Stimulated activated CD8-positive, alpha-beta memory T cell treated with anti-CD3 and anti-CD28 coated beads, Interleukin-4, amount 100 ng/mL, for 48 hours (primary cell): ENCODE results near the gene OR5M3.

ENCODE experiments used
- DNase-seq: peaks from one replicate; pipeline ENCODE4 v3.0.0-alpha.2; 2020

The OR5M3 gene

DNA sequence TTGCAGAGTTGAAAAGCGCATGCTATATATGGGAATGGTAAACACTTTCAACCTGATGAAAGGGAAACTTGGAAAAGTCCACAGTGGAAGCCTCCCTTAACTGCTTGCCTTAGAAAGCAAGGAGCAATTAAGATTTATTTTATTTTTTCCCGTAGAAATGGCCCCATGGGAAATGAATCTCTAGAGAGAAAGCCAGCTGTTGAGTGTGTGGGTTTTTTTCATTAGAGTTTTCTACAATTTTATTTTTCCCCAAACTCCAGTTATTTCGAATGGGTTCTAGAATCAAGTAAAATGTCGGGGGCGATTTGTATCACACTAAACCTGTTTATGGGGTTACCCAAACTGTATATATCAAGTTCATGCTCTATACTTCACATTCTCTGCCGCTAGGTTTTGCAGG, at the start of gene OR5M3:
Gene OR5M3, minus strand, starts transcription at position 101 of the 400 bp plus-strand sequence. CDS start 2,855 bp downstream, outside the sequence.
- no peak for DNase-seq

DNA sequence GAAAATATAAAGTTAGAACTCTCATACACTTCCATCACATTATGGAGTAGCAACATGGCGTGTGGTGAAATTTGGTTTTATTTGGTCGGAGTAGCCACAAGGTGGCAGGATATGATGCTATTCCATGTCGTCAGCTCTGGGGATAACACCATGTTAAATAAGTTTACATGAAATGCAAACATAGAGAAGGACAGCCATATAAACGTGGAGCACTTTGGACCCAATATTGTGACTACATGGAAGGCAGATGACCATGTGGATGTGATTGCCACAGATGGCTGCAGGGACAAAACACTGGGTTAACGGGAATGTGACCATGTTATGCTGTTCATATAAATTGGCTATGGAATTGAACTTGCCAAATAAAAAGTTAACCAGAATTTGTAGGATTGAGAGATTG, 48.9 kb upstream of the OR5M3 start:
- no peak for DNase-seq

DNA sequence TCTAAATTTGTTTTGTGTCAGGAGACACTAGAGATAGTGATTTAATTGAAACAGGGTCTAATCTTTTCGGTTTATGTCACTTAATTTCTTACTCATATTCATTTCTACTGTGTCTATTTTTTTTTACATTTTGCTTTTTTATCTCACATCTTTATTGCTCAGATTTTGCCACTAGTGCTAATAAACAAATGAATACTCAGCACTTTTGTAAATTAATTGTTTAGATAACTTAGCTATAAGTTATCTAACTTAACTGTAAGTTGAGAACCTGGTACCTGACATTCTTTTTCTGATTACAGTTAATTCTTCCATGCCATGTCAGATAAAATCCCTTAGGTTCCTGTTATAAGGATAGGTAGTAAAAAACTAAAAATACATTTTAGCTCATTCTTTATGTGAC, 40.1 kb upstream of the OR5M3 start:
- no peak for DNase-seq

DNA sequence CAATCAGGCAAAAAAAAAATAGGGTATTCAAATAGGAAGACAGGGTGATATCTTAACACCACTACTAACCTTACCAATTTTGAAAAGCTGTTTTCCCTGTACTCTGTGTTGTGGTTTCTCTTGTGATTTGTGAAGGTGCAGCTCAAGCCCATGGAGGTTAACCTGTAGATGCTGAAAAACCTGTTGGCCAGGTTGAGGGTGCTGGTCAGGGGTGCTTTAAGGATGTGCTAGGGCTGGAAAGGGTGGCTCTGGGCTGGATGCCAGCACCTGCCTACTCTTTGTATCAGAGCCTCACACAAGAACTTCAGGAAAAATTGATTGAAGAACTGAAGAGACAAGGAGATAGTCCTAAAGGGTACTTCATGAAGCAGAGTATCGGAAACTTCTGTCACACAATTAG, 36.3 kb upstream of the OR5M3 start:
- DNase-seq: no peak

DNA sequence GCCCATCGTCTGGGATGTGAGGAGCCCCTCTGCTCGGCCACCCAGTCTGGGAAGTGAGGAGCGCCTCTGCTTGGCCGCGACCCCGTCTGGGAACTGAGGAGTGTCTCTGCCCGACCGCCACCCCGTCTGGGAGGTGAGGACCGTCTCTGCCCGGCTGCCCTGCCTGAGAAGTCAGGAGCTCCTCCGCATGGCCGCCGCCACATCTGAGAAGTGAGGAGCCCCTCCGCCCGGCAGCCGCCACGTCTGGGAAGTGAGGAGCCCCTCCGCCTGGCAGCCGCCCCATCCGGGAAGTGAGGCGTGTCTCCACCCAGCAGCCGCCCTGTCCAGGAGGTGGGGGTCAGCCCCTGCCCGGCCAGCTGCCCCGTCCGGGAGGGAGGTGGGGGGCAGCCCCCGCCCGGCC, 23.9 kb upstream of the OR5M3 start:
- DNase-seq: no peak

DNA sequence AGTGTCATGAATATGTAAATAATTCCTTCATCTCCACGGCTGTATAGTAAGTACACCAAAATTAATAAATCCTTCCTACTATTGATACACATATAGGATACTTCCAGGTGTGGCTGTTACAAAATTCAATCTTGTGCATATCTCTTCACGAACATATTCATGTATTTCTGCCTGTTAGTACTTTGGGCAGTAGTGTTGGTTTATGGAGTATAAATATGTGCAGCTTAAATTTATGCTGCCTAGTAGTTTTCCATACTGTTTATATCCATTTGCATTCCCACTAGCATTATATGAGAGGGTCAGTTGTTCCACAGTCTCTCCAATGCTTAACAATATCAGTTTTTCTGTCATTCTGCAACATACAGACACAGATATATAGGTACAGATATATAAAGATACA, 22.0 kb upstream of the OR5M3 start:
- DNase-seq: no peak

DNA sequence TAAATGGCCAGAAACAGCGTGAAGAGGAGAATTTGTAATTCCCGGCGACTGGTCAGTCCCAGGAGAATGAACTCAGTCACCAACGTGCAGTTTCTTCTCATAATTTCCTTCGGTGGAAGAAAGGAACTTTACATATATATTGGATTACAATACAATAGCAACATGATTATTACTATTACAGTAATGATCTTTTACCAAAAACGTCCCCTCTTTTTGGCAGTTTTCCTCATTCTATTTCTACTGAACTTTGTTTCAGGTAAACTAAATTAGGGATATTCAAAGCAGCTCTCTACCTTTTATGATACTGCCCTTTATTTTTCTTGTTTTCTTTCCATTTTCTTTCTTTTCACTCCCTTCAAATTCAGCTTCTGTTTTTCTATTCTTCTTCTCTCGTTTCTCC, 18.1 kb upstream of the OR5M3 start, which contains the start of gene OR5M8:
Gene OR5M8, minus strand, starts transcription at position 101 of the 400 bp plus-strand sequence. Its CDS starts 0 bp downstream, at position 101.
- DNase-seq: no peak

DNA sequence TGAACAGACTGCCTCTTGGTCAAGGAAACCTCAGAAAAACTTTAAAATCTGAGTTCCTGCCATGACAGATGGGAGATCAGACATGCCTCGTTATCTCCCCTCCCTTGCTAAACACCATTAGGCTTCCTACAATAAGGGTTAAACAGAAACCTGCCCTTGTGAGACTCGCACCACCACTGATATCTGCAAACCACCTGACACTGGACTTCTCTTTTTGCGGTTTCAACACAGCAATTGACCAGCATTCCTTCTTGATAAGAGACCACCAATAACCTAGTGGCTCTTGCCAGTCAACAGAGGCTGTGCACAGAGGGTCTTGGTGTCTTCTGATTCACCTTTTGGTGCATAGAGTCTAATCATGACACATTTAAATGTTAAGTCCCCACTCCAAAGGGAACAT, 13.6 kb upstream of the OR5M3 start:
- DNase-seq: no peak

DNA sequence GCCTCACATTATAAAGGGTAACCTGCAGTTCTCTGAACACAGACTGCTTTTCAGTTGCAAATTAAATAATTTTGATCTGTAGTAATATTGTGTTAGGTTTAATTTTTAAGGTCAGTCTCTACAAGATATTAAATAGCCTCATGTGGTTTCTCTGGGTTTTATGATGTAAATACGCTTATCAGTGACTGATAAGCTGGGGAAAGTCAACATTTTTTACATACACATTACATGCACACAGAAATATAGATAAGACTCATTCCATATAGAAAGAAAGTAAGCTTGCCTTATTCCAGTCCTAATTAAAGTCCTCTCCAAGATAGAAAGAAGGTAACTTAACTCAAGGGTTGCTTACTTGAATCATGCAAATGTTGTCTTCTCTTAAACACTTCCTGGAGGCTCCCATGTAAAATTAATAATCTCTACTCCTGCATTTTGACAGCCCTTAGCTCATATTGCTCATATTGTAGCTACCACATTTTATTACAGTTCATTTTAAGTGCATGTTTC, 1.6 kb upstream of the OR5M3 start:
- no peak for DNase-seq

DNA sequence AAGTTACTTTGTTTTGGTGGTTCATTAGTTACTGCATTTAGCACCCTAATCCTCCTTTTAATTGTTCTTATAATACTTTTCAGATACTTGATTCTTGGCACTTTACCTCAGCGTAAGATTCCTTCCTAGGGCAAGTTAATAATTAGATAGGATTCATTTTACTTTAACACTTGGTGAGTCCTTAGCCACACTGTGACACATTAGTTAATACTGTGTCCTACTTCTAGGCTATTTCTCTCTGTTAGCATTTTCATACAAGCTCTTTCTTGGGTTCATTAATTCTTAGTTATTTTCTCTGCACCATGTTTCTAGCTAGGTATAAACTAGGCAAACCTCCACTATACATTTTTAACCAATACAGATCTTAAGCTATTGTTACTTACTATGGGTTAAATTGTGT, 16.1 kb downstream of the OR5M3 start:
- DNase-seq: no peak

DNA sequence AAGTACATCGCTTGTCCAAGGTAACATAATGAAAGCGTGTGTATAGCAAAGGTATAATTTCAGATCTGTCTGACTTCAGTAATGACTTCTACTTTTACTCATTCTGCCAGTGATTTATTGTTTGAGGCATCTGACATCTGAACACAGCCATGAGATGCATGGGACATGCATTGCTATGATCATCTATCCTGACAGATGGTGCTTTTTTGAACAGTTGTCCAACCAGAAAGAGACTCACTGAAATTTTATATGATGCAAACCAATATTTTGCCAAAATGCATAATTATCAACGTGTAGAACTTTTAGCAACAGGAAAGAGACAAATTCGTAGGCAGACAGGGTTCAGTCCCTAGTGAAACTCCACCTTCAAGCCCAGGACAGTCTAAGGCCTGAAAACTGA, 19.6 kb downstream of the OR5M3 start:
- no peak for DNase-seq
